ENCODE results near the gene CHCT1. TPM values are rescaled to one million over a fixed set of nuclear protein-coding genes. Genes with fewer than 3 reads are reported as not detected.

The CHCT1 gene
- total and polyA plus RNA-seq, 2 of the 8 experiments (the other 6 are each of a cell fraction or from before 2014, with no cell fraction given): 0.06 TPM; not detected in 1

GRCh38 chr17:60461584-60461983 is 39.3 kb downstream of the CHCT1 start:
- H3K14ac ChIP-seq (ENCODE audit: insufficient read length): no peak overlapping the region
- POLR2A ChIA-PET (ENCODE audit: partially characterized antibody): no interaction called here
- no peak overlapping the region for H2BK20ac ChIP-seq (ENCODE audit: low read length)
- no peaks in the 10 kb centered on the region for H3K4me1 ChIP-seq (replicated peaks in 1 of 4; ENCODE audit: control insufficient read depth in 3 of 4, insufficient read depth in 4 of 4, low read length in 3 of 4)
- H2BK15ac ChIP-seq (ENCODE audit: low read length): no peak overlapping the region
- no peak overlapping the region for H3K18ac ChIP-seq (ENCODE audit: extremely low read depth, low read length)
- H3K4me3 ChIP-seq (ENCODE audit: extremely low read depth in 1 of 4, insufficient read depth in 2 of 4, low read depth in 3 of 4, low read length in 4 of 4): no peak overlapping the region
- no peak overlapping the region for H4K91ac ChIP-seq (replicated peaks; ENCODE audit: insufficient read length, low read length)
- no peak overlapping the region for H2BK120ac ChIP-seq (replicated peaks; ENCODE audit: low read depth, low read length)
- H3K79me2 ChIP-seq (ENCODE audit: control insufficient read depth in 1 of 2, insufficient read depth in 2 of 2, low read length in 2 of 2): no peaks in the 10 kb centered on the region
- FAIRE-seq (no peak), DNase-seq (ENCODE audit: low read depth in 1 of 2, low spot score in 2 of 2) (no peak)
- H3K9me3 ChIP-seq (ENCODE audit: insufficient read depth in 2 of 2, low read depth in 1 of 2, low read length in 1 of 2): no peaks in the 10 kb centered on the region
- H2BK12ac ChIP-seq (ENCODE audit: low read depth, low read length): no peak overlapping the region
- no peak overlapping the region for H4K8ac ChIP-seq (ENCODE audit: extremely low read depth, insufficient read depth, low read length)
- no peak overlapping the region for H3K23ac ChIP-seq (ENCODE audit: insufficient read length)
- no peak overlapping the region for H3K4me2 ChIP-seq (ENCODE audit: insufficient read depth in 1 of 2, low read depth in 2 of 2, low read length in 2 of 2)
- no peak overlapping the region for H4K5ac ChIP-seq (ENCODE audit: insufficient read length, low read depth, low read length)
- H3K9ac ChIP-seq (replicated peaks in 1 of 4; ENCODE audit: extremely low read depth in 1 of 4, low read depth in 3 of 4, low read length in 3 of 4): no peak overlapping the region
- 83% methylated on average over 1 of the region's 1 CpG; no CpG with 5 or more reads in 1 of the 2 experiments for WGBS, 2 experiments (ENCODE audit: extremely low coverage in 1 of 2, insufficient coverage in 1 of 2, insufficient read length in 1 of 2, insufficient replicate concordance in 2 of 2, low coverage in 1 of 2, low lambda C conversion rate in 2 of 2, missing lambda C conversion rate in 1 of 2)
- H4K20me1 ChIP-seq (replicated peaks in 1 of 2; ENCODE audit: control insufficient read depth in 1 of 2, insufficient read depth in 2 of 2, low read length in 2 of 2): no peaks in the 10 kb centered on the region
- H3K79me1 ChIP-seq (ENCODE audit: low read depth, low read length): no peaks in the 10 kb centered on the region
- CTCF ChIA-PET (ENCODE audit: partially characterized antibody): no interaction called here
- no peak overlapping the region for H2AFZ ChIP-seq (ENCODE audit: low read length)
- H3K36me3 ChIP-seq (ENCODE audit: control insufficient read depth in 2 of 4, insufficient read depth in 4 of 4, low read length in 3 of 4): peaks cover 5 to 60% (median 16%) of the 10 kb centered on the region in 4 experiments; a peak in 7 of 8 replicates
- no peak overlapping the region for H3K27ac ChIP-seq (ENCODE audit: low read depth, low read length)
- no peaks in the 10 kb centered on the region for H3K23me2 ChIP-seq (ENCODE audit: low read depth, low read length)
- no peak overlapping the region for H3K56ac ChIP-seq (replicated peaks; ENCODE audit: insufficient read length, low read depth, low read length)
- H2BK5ac ChIP-seq (ENCODE audit: low read depth, low read length): no peak overlapping the region
- H2AK5ac ChIP-seq (ENCODE audit: low read depth, low read length): no peak overlapping the region
- no peak for TF ChIP-seq EP300 (IDR thresholded peaks at IDR 0.05; ENCODE audit: borderline replicate concordance in 1 of 2, low read depth in 2 of 2, low read length in 2 of 2)
- no peak for TF ChIP-seq POU5F1 (IDR thresholded peaks at IDR 0.05; ENCODE audit: low read depth, low read length)
- no peak overlapping the region for H3K4ac ChIP-seq (replicated peaks; ENCODE audit: insufficient read length, low read depth, low read length)
- no peaks in the 10 kb centered on the region for H3K27me3 ChIP-seq (replicated peaks in 1 of 4; ENCODE audit: control insufficient read depth in 3 of 4, extremely low read depth in 1 of 4, insufficient read depth in 3 of 4, low read length in 3 of 4)

Data from H1 (cell line).